ENCODE data around the gene EDA.

The EDA gene

GRCh38 chrX:70079297-70079696, 463.4 kb downstream of the EDA start:
- DNase-seq (ENCODE audit: low read depth), result no peak

GRCh38 chrX:70079870-70080269, 464.0 kb downstream of the EDA start:
- no peak for DNase-seq (ENCODE audit: low read depth)

- DNase-seq (ENCODE audit: low read depth), result no peak
These were observed 466.8 kb downstream of the EDA start for GRCh38 chrX:70082723-70083122.

GRCh38 chrX:70084592-70085240, 468.8 kb downstream of the EDA start:
- DNase-seq (ENCODE audit: low read depth), result no peak

GRCh38 chrX:70087857-70088630, 472.1 kb downstream of the EDA start:
- no peak for DNase-seq (ENCODE audit: low read depth)

- DNase-seq (ENCODE audit: low read depth), result no peak
These were observed 472.8 kb downstream of the EDA start for GRCh38 chrX:70088751-70089150.
